NT2/D1 (cell line): ENCODE measurements around the gene PI4KB.
"Not testable (repeated sequence)": the region's sequence is repeated elsewhere in the genome, so short reads cannot be mapped to it uniquely, and the experiment has no call there.

ENCODE experiments used
- SUZ12 ChIP-seq: IDR thresholded peaks from 2 replicates; pipeline ENCODE4 v1.6.1; 2011; ENCODE audit not compliant: insufficient read length, insufficient read depth; ENCODE audit errors: extremely low read depth
- YY1 ChIP-seq: IDR thresholded peaks from 2 replicates; pipeline ENCODE4 v1.6.1; 2011; ENCODE audit not compliant: insufficient read length, insufficient read depth
- ZNF274 ChIP-seq: IDR thresholded peaks from 2 replicates; pipeline ENCODE4 v1.6.1; 2011; ENCODE audit warnings: mild to moderate bottlenecking, low read depth, low read length

GRCh38 chr1:151275341-151275740 is 51.9 kb downstream of the PI4KB start:
- not testable (repeated sequence) for TF ChIP-seq ZNF274, SUZ12, YY1
